ENCODE results near the gene RAB7B.

GRCh38 chr1:205989786-205990185 is 13.4 kb downstream of the RAB7B start:
- TF ChIP-seq, protein P1, sequence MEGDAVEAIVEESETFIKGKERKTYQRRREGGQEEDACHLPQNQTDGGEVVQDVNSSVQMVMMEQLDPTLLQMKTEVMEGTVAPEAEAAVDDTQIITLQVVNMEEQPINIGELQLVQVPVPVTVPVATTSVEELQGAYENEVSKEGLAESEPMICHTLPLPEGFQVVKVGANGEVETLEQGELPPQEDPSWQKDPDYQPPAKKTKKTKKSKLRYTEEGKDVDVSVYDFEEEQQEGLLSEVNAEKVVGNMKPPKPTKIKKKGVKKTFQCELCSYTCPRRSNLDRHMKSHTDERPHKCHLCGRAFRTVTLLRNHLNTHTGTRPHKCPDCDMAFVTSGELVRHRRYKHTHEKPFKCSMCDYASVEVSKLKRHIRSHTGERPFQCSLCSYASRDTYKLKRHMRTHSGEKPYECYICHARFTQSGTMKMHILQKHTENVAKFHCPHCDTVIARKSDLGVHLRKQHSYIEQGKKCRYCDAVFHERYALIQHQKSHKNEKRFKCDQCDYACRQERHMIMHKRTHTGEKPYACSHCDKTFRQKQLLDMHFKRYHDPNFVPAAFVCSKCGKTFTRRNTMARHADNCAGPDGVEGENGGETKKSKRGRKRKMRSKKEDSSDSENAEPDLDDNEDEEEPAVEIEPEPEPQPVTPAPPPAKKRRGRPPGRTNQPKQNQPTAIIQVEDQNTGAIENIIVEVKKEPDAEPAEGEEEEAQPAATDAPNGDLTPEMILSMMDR (IDR thresholded peaks at IDR 0.05) = no peak
- TF ChIP-seq POLR2A (IDR thresholded peaks at IDR 0.05; ENCODE audit: low read length) (no peak), RNF2 (IDR thresholded peaks at IDR 0.05; ENCODE audit: borderline replicate concordance, low read depth) (no peak), ESRRA (IDR thresholded peaks at IDR 0.05; ENCODE audit: borderline replicate concordance, low read length) (no peak), NR3C1 (IDR thresholded peaks at IDR 0.05) (no peak), RARB (CRISPR knock-in tag; IDR thresholded peaks at IDR 0.05) (no peak), USF2 (IDR thresholded peaks at IDR 0.05) (no peak), BHLHE40 (IDR thresholded peaks at IDR 0.05; ENCODE audit: low read depth, low read length) (no peak), CBX8 (IDR thresholded peaks at IDR 0.05) (no peak), HDAC2 (IDR thresholded peaks at IDR 0.05) (no peak), REST (IDR thresholded peaks at IDR 0.05) (no peak)
